ENCODE data around the gene ELMO1. TPM values are rescaled to one million over a fixed set of nuclear protein-coding genes. Genes with fewer than 3 reads are reported as not detected.

Gene ELMO1
- total RNA-seq, 1 donor from 2014 or later = not detected

- Mint-ChIP-seq H3K4me1 (ENCODE audit: unreplicated experiment) (peaks cover 10% of the 10 kb centered on the region), H3K4me3 (ENCODE audit: unreplicated experiment) (no peak overlapping the region), H3K27ac (ENCODE audit: unreplicated experiment) (no peak overlapping the region)
These were observed 378.6 kb downstream of the ELMO1 start for GRCh38 chr7:37070031-37070430.

GRCh38 chr7:37069336-37069735 lies 379.3 kb downstream of the ELMO1 start:
- Mint-ChIP-seq H3K4me1 (ENCODE audit: unreplicated experiment) (peaks cover 10% of the 10 kb centered on the region), H3K9me3 (ENCODE audit: unreplicated experiment) (peaks cover 5% of the 10 kb centered on the region), H3K27me3 (ENCODE audit: unreplicated experiment) (no peaks in the 10 kb centered on the region), H3K36me3 (ENCODE audit: unreplicated experiment) (no peaks in the 10 kb centered on the region), H3K27ac (ENCODE audit: unreplicated experiment) (no peak overlapping the region), H3K4me3 (ENCODE audit: unreplicated experiment) (no peak overlapping the region)
- no peak for DNase-seq (ENCODE audit: extremely low spot score, unreplicated experiment)
- no peak for TF ChIP-seq CTCF (IDR thresholded peaks at IDR 0.05)

More at GRCh38 chr7:37070031-37070430, 378.6 kb downstream of the ELMO1 start:
- H3K9me3 Mint-ChIP-seq (ENCODE audit: unreplicated experiment) = peaks cover 4% of the 10 kb centered on the region
- no peaks in the 10 kb centered on the region for H3K36me3 Mint-ChIP-seq (ENCODE audit: unreplicated experiment)
- DNase-seq (ENCODE audit: extremely low spot score, unreplicated experiment) = no peak
- H3K27me3 Mint-ChIP-seq (ENCODE audit: unreplicated experiment) = no peaks in the 10 kb centered on the region
- no peak for TF ChIP-seq CTCF (IDR thresholded peaks at IDR 0.05)

- TF ChIP-seq CTCF (IDR thresholded peaks at IDR 0.05) = no peak
These were observed 379.8 kb downstream of the ELMO1 start for GRCh38 chr7:37068902-37069301.

GRCh38 chr7:37068038-37068437 lies 380.6 kb downstream of the ELMO1 start:
- Mint-ChIP-seq H3K9me3 (ENCODE audit: unreplicated experiment) (peaks cover 5% of the 10 kb centered on the region), H3K4me3 (ENCODE audit: unreplicated experiment) (no peak overlapping the region), H3K27me3 (ENCODE audit: unreplicated experiment) (no peaks in the 10 kb centered on the region), H3K27ac (ENCODE audit: unreplicated experiment) (no peak overlapping the region), H3K36me3 (ENCODE audit: unreplicated experiment) (no peaks in the 10 kb centered on the region), H3K4me1 (ENCODE audit: unreplicated experiment) (peaks cover 10% of the 10 kb centered on the region)
- TF ChIP-seq CTCF (IDR thresholded peaks at IDR 0.05) = no peak
- no peak for DNase-seq (ENCODE audit: extremely low spot score, unreplicated experiment)

More at GRCh38 chr7:37068902-37069301, 379.8 kb downstream of the ELMO1 start:
- Mint-ChIP-seq H3K36me3 (ENCODE audit: unreplicated experiment) (no peaks in the 10 kb centered on the region), H3K4me1 (ENCODE audit: unreplicated experiment) (peaks cover 10% of the 10 kb centered on the region), H3K9me3 (ENCODE audit: unreplicated experiment) (peaks cover 5% of the 10 kb centered on the region), H3K27ac (ENCODE audit: unreplicated experiment) (no peak overlapping the region), H3K4me3 (ENCODE audit: unreplicated experiment) (no peak overlapping the region), H3K27me3 (ENCODE audit: unreplicated experiment) (no peaks in the 10 kb centered on the region)
- DNase-seq (ENCODE audit: extremely low spot score, unreplicated experiment) = no peak

- Mint-ChIP-seq H3K36me3 (ENCODE audit: unreplicated experiment) (no peaks in the 10 kb centered on the region), H3K27ac (ENCODE audit: unreplicated experiment) (no peak overlapping the region), H3K4me1 (ENCODE audit: unreplicated experiment) (peaks cover 10% of the 10 kb centered on the region), H3K9me3 (ENCODE audit: unreplicated experiment) (peaks cover 5% of the 10 kb centered on the region), H3K4me3 (ENCODE audit: unreplicated experiment) (no peak overlapping the region), H3K27me3 (ENCODE audit: unreplicated experiment) (no peaks in the 10 kb centered on the region)
- DNase-seq (ENCODE audit: extremely low spot score, unreplicated experiment) = no peak
- no peak for TF ChIP-seq CTCF (IDR thresholded peaks at IDR 0.05)
These were observed 382.8 kb downstream of the ELMO1 start for GRCh38 chr7:37065779-37066271.
